ENCODE data around the gene DOCK4.
A peak's percentile ranks its signal among the peaks of the same experiment; 100 is the strongest.

The DOCK4 gene

GRCh38 chr7:112160771-112161150, 45.4 kb downstream of the DOCK4 start:
- Histone ChIP-seq H4K20me1 (ENCODE audit: insufficient read depth) (no peaks in the 10 kb centered on the region), H3K27me3 (ENCODE audit: insufficient read depth, low read depth) (no peaks in the 10 kb centered on the region), H3K79me2 (ENCODE audit: insufficient read depth, low read depth) (no peaks in the 10 kb centered on the region), H3K4me1 (ENCODE audit: low read depth, poor library complexity, severe bottlenecking) (peaks cover 10% of the 10 kb centered on the region), H3K4me3 (IDR thresholded peaks at IDR 0.05; ENCODE audit: insufficient read depth, low read depth, low read length) (no peak overlapping the region), H3K36me3 (ENCODE audit: insufficient read depth) (no peaks in the 10 kb centered on the region), H2AFZ (ENCODE audit: low read depth) (no peak overlapping the region), H3K9ac (no peak overlapping the region), H3K4me2 (no peak overlapping the region), H3K27ac (no peak overlapping the region)
- no peak for TF ChIP-seq CTCF (conservative IDR thresholded peaks at IDR 0.05; ENCODE audit: low read depth, low read length)

- Histone ChIP-seq H3K27me3 (ENCODE audit: insufficient read depth, low read depth) (no peaks in the 10 kb centered on the region), H3K4me1 (ENCODE audit: low read depth, poor library complexity, severe bottlenecking) (peaks cover 10% of the 10 kb centered on the region), H3K79me2 (ENCODE audit: insufficient read depth, low read depth) (no peaks in the 10 kb centered on the region), H3K9ac (no peak overlapping the region), H3K4me3 (IDR thresholded peaks at IDR 0.05; ENCODE audit: insufficient read depth, low read depth, low read length) (no peak overlapping the region), H3K36me3 (ENCODE audit: insufficient read depth) (no peaks in the 10 kb centered on the region), H2AFZ (ENCODE audit: low read depth) (no peak overlapping the region), H4K20me1 (ENCODE audit: insufficient read depth) (no peaks in the 10 kb centered on the region), H3K4me2 (no peak overlapping the region), H3K27ac (no peak overlapping the region)
- TF ChIP-seq CTCF (conservative IDR thresholded peaks at IDR 0.05; ENCODE audit: low read depth, low read length) = no peak
These were observed 45.9 kb downstream of the DOCK4 start for GRCh38 chr7:112160130-112160770.

- Histone ChIP-seq H2AFZ (ENCODE audit: low read depth) (no peak overlapping the region), H3K4me2 (no peak overlapping the region), H3K4me3 (IDR thresholded peaks at IDR 0.05; ENCODE audit: insufficient read depth, low read depth, low read length) (no peak overlapping the region), H4K20me1 (ENCODE audit: insufficient read depth) (no peaks in the 10 kb centered on the region), H3K27ac (no peak overlapping the region), H3K4me1 (ENCODE audit: low read depth, poor library complexity, severe bottlenecking) (peaks cover 10% of the 10 kb centered on the region), H3K27me3 (ENCODE audit: insufficient read depth, low read depth) (no peaks in the 10 kb centered on the region), H3K79me2 (ENCODE audit: insufficient read depth, low read depth) (no peaks in the 10 kb centered on the region), H3K9ac (no peak overlapping the region), H3K36me3 (ENCODE audit: insufficient read depth) (no peaks in the 10 kb centered on the region)
- TF ChIP-seq CTCF (conservative IDR thresholded peaks at IDR 0.05; ENCODE audit: low read depth, low read length) = no peak
These were observed 46.8 kb downstream of the DOCK4 start for GRCh38 chr7:112159351-112159750.

GRCh38 chr7:112157072-112157471, 49.1 kb downstream of the DOCK4 start:
- no peaks in the 10 kb centered on the region for H3K27me3 ChIP-seq (ENCODE audit: insufficient read depth, low read depth)
- H3K4me3 ChIP-seq (IDR thresholded peaks at IDR 0.05; ENCODE audit: insufficient read depth, low read depth, low read length) = no peak overlapping the region
- H3K79me2 ChIP-seq (ENCODE audit: insufficient read depth, low read depth) = no peaks in the 10 kb centered on the region
- no peak for TF ChIP-seq CTCF (conservative IDR thresholded peaks at IDR 0.05; ENCODE audit: low read depth, low read length)
- H3K27ac ChIP-seq = no peak overlapping the region
- H3K36me3 ChIP-seq (ENCODE audit: insufficient read depth) = no peaks in the 10 kb centered on the region
- no peak overlapping the region for H2AFZ ChIP-seq (ENCODE audit: low read depth)
- no peak overlapping the region for H3K9ac ChIP-seq
- no peaks in the 10 kb centered on the region for H4K20me1 ChIP-seq (ENCODE audit: insufficient read depth)
- H3K4me1 ChIP-seq (ENCODE audit: low read depth, poor library complexity, severe bottlenecking) = peaks cover 10% of the 10 kb centered on the region
- peak overlapping the region; percentile 1; the same call in 1 of the 2 replicates for H3K4me2 ChIP-seq

Data from KMS-11 (cell line).